SKM-1 (cell line): ENCODE measurements around the gene ATP8A1.

Experiments used
- DNase-seq: peaks from one replicate; lab custom pipeline; 2025; ENCODE audit not compliant: unreplicated experiment; lab: John Stamatoyannopoulos, UW

ATP8A1 gene

DNA sequence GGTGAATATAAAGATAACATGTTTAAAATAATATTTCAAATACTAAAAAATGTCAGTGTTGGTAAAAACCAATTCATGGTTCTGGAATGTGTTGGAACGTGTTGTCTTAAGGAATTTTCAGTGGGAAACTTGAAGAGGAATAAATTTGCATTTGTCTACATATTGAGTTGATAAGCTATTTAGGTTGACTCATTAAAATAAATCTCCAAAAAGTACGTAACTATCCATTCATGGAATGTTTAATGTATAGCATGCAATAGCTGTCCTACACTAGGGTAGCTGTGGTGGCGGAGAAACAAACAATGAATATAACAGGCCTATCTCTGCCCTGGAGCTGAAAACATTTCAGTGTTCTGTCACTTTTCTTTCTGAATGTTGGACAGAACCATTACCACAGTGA lies 239.4 kb downstream of the ATP8A1 start:
- no peak for DNase-seq

DNA sequence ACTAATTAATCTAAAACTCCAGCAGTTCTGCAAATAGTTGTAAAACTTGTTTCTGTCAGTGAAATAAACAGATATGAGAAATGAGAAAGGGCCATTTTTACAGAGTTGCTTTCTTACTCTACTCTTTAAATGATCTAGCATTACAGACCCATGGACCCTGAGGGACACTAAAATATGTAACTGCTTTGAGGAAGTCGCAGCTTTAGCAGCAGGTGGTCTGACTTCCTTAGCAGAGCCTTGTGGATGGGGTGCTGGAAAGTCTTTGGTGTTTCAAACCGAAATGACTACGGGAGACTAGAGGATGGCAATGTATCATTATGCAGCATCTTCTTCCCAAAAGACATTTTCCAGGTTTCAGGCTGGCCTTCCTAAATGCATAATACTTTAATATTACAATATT lies 240.9 kb downstream of the ATP8A1 start:
- no peak for DNase-seq

DNA sequence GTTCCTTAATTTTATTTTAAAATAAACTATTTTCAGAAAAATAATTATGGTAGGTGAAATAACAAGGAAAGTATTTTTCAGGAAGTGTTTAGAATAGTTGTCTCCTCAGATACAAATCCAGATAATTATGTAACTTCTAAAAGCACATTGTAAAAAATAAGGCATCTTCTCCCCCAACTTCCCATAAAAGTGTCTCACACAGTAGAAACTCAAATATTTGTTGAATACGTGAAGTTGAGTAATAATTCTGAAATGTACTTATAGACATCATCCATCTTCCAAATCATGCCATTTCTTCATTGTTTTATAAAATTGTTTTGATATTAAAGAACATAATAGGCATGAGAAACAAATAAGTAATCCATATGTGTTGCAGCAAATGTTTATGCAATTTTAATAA lies 241.6 kb downstream of the ATP8A1 start:
- no peak for DNase-seq

DNA sequence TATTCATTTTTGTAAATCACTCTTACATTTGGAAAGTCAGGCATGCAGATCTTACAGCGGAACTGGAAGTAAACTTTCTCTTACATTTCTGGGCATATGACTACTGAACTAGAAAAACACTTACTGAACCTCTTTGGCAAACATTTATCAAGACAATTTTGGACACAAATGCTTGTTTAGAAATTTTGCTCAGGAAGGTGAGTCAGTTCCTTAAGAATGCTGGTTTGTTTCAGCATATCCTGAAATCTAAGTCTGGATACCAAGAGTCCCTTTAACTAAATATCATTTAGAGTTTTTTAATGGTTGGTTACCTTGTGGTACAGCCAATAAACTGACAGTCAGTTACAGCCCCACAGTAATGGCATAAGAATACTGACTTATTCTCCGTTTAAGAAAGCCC lies 244.7 kb downstream of the ATP8A1 start:
- DNase-seq, result no peak

DNA sequence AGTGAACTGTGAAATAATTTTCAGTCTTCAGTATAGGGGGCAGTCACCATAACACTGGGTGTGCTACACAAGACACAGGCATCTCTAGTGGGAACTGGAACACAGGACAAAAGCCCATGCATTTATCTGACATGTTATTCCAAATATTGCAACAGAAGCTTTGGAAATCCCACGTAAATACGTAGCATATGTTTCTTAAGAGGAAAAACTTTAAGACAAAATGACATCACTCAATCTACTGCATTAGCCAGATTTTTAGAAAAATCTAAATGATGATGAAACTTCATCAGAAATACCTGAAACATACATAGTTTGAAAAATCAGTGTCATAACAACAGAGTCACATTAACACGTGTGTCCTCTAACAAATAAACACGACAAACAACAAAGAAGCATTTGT lies 245.1 kb downstream of the ATP8A1 start:
- DNase-seq, result no peak

DNA sequence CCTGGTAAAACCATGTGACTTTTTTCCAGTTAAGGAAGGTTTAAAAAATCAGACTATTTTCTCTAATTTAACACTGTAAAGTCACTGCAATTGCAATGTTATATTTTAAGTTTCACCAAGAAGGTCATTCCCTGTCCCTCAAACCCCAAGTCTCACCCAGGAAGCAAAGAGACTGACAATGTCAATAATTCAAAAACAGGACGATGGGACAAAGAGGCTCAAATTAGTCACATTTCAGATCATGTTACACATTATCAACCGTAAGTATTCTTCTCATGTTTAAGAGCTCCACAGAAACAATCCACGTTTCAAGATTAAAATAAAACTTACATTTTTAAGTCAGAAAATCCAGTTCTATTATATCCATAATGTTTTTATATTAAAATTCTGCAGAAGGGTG lies 246.5 kb downstream of the ATP8A1 start:
- no peak for DNase-seq

DNA sequence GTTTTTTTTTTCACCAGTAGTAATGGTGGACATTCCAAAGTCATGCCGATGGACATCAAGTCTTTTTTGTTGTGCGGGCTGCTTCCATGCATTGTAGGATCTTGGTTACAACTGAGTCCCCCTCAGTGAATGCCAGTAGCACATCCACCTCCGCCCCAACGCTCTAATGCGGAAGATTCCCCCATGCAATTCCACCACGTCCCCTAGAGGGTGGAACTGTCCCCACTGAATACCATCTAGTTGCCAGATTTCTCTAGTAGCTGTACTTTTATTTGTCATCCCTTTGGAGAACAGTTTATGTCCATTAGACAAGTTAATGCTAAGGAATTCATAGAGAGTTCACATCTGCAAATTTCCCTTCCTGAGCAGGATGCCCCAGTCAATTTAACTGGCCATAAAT lies 252.9 kb downstream of the ATP8A1 start:
- no peak for DNase-seq

DNA sequence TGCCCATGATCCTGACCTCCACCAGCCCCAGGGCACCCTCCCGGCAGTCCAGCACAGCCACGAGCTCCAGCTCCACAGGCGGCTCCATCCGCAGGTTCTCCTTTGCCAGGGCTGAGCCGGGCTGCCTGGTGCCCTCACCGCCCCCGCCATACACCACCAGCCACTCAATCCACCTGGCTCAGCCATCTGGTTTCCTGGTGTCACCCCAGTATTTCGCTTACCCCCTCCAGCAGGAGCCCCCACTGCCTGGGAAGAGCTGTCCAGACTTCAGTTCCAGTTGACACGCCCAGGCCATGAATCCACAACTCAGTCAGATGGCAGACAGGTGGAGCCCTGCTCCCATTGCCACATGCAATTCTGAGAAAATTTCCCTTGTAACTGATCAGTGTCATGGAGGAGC lies 255.7 kb downstream of the ATP8A1 start:
- DNase-seq, result no peak

DNA sequence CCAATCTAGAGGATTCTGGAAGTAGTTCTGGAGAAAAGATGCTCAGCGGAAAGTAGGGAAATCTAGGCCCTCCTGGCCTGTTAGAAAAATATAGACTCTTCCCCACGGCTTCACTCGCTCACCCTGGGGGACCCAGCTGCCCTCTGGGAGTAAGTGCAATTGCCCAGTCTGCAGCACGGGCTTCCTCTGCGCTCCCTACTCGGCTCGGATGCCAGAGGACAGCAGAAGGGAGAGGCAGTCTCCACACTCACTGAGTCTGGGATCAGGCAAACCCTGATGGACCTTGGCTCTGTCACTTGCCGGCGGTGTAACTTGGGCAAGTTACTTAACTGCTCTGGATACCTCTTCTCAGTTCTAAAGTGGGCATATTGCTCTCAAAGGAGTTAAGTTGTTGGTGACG lies 257.5 kb downstream of the ATP8A1 start:
- no peak for DNase-seq

DNA sequence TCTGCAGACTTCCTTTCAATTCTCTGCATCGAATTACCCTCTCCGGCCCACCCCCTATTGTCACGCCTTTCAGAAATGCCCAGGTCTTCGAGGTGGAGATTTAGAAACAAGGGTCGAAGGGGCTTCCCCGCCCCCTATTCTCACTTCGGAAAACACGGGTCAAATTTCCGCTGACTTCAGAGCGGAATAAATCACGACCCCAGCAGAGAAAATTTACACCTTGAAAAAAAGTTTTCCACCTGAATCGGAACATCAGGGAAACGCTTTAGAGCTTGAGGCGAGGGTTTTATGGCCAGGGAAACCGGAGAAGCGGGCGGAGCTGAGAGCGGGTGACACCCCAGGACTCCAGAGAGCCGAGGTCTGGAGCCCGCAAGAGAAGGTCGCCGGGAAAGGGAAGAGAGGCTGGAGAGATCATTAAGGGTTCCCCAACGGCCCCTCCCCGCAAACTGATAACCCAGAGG lies 258.0 kb downstream of the ATP8A1 start:
- no peak for DNase-seq

DNA sequence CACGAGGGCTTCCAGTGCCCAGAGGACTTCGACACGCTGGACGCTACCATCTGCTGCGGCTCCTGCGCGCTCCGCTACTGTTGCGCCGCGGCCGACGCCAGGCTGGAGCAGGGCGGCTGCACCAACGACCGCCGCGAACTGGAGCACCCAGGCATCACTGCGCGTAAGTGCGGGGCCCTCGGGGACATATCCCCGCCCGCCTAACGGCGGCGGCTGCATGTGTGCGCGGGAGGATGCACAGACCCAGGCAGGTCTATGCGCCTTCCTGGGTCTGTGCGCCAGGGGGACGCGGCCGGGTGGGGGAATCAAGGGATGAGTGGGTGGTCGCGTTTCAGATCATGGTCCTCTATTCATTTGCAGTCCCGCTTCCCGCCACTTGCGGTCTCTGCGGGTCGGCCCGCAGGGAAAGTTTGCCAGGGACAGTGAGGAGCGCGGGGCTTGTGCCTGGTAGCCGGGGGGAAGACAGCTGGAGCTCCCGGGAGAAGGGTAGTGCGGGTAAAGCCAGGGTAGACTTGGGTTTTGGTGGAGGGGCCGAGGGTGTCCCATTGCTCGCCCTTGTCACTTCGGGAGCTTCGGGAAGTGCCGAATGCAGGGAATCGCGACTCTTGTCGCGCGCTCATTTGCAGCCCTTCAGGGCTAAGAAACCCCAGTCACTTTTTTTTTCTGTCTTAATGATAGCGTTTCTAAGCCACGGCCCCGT lies 258.6 kb downstream of the ATP8A1 start:
- no peak for DNase-seq

DNA sequence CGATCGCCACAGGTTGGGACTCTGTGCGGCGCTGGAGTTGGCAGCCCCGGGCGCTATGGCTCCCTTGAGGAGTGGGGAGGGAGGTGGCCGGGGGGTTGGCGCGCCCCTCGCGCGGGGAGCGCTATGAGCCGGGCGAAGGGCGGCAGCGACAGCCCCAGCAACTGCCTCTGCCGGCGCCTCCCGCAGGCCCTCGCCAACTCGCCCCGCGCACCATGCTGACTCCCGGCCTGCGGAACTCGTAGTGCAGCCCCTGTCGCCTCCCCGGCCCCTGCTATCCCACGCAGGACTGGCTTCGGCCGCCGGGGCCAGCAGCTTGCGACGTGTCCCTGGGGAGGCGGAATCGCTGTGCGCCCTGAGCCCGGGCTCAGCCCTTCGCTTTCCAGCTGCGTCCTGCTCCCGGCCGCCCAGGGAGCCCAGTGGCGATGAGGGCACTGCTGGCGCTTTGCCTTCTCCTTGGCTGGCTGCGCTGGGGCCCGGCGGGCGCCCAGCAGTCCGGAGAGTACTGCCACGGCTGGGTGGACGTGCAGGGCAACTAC lies 259.2 kb downstream of the ATP8A1 start:
- DNase-seq, result no peak

DNA sequence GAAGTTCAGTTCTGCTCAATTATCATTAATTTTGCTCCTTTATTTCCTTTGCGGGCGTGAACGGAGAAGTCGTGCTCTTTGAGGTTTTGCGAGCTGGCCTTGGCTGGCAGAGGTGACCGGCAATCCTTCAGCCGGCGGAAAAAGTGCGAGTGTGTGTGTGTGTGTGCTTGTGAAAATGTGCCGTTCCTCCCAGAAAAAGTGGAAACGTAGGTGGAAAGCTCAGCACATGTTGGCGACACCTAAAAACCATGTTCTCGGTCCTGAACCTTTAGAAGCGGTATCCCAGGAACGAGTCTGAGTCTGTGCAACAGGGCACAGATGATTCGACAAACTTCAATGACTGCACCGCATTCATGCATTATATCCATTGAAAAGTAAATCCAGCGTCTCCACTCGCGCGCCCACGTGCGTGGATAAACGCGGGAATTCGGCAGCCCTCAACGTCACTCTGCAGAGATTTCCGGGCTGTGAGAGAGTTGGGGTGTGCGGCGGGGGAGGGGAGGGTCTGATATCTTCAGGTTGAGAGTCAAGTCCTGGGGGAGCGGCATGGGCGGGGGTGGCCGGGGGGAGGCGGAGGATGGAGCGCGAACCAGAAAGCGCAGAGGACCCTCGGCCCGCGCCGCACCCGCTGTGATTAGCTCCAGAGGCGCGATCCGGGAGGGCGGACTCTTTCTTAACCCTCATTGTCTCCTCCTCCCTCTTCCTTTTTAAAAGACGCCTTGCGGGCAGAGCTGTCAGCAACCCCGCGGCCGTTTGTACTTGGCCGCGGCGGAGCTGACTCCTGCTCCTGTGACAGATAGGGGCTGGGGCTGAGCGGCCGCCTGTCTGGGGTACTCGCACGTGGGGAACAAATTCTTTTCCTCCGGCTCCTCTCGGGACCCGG lies 259.9 kb downstream of the ATP8A1 start, which contains the start of gene SHISA3:
SHISA3 (plus strand) TSS at position 737 of the 883 bp plus-strand sequence. CDS start 569 bp downstream, outside the sequence.
- DNase-seq, result peak; percentile 33

DNA sequence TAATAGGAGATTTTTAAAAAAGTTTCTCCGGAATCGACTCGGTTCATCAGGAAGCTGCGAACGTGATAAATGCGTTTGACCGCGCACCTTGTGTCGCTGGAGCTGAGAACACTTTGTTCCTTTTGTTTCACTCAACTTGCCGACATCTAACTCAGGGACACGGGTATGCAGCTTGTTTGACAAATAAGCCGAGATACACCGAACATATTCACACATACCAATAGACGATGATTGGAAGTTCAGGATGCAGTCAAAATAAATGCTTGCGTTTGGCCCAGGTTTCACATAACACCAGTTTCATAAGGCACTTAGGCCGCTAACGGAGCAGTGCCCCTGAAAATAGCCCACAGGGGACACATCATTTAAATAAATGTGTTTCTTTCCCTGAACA lies 260.5 kb downstream of the ATP8A1 start:
- DNase-seq, result no peak

DNA sequence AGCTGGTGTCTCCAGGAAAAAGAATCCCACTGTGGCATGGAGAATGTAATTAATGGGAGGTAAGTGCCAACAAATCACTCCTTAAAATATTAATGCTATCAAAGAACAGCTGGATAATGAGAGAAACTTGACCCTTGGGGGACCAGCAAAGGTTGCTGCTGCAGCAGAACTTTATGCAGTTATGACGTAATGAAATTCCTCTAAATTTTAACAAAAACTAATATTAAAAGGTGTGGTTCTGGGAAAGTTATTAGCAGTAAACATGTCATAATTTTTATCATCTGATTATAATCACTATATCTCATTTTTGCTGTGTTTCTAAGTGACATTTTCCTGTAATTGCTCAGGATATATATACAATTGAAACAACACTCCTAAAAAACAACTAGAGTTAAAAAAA lies 261.3 kb downstream of the ATP8A1 start:
- DNase-seq, result no peak

DNA sequence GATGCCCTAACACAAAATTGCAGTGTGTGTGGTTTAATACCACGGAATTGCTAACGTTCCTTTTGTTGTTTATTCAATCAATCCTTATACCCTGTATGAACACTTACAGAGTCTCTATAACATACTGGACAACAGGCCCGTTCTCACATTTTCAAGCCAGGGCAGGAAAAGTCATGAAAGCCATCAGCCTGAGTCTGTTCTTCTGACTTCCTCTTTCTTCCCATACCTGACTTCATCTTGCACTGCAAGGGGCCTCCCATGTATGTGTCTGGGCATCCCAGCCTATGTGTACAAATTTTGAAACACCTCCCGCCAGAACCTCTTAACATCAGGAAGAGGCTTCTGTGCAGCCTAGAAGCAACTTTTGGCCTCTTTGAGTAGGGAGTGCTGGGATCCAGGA lies 264.5 kb downstream of the ATP8A1 start:
- no peak for DNase-seq

DNA sequence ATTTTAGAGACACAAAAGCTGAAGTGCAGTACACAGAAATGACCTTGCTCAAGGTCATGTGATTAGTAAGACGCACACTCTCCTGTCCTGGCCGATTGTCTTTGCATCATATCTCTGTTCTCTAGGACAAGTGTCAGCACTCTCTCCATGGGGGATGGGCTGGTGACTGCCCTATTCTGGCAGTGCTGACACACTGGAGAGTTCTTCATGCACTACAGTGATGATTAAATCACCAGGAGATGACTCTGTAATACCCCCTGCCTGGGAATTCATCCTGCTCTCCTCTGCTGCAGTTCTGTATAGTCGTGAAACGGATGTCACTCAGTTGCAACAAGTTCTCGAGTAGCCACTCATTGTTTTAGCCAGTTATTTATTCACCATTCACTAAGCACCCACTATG lies 264.9 kb downstream of the ATP8A1 start:
- DNase-seq, result no peak

DNA sequence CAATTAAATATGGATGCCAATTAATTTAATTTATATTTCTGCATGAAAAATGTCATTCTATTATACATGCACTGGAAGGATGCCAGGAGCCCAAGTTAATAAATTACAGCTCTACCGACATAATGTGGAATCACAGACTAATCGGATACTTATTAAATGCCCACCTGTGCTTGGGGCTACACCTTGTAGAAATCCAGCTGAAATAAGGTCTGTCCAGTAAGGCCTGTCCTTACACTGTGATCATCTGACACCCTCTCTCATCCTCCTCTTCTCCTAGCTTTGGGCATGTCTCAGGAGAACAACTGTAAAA lies 265.6 kb downstream of the ATP8A1 start:
- no peak for DNase-seq

DNA sequence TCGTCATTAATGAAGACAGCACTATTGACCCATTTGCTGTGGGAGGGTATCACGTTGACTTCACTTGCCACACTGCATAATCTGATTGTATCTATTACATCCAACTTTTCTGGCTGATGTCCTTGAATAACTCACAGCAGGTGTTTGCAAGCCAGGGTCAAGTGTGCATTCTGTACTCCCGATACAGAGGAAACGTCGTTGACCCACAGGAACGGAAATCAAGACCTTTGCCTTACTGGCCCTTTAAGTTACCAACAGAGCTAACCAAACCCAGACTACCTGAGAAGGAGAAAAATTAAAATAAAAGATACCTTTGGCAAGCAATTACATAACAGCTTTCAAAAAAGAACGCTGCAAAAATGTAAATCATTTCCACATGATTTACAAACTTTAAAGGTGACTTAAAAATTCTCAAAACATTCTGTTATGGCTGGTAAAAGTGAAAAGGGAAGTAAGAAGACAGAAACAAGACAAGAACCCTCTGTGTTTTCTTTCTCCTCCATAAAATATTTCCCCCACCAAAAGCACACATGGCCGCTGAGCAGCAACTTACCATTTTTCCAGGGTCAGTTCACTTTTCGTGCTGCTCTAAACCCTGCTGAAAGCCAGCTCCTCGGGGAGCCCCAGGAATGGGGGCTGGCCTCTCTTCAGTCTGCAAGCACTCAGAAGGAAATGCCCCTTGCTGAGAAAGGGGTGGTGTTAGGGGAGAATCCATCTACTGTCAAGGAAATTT lies 266.1 kb downstream of the ATP8A1 start:
- DNase-seq, result no peak

DNA sequence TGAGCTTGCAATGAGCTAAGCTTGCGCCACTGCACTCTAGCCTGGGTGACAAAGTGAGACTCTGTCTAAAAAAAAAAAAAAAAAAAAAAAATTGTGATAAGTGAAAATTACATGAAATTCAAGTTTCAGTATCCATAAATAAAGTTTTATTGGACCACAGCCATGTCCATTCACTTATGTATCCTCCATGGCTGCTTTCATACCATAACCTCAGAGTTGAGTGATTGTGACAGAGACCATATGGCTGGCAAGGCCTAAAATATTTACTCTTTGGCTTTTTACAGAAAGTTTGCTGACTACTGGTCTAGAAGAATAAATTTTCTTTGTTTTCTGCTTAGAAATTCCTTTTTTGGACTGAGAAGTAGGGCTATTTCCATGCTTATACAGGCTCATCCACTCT lies 271.4 kb downstream of the ATP8A1 start:
- no peak for DNase-seq

DNA sequence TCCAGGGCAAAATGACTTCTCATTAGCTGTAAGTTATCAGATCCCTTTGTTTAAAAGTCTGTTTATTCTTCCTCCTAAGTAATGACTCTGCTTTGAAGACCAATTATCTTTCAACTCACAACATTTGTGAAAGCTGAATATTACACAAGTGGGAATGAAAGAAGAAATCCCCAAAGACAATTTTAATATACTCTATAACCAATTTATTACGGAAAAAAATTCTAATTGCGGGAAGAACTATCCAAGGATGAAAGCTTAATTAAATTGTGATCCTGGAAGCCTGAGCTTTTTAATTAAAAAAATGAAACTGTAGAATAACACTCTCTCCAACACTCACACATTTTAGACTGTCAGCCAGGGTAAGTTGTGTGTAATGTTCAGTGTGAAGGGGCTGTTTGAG lies 275.2 kb downstream of the ATP8A1 start:
- DNase-seq, result no peak

DNA sequence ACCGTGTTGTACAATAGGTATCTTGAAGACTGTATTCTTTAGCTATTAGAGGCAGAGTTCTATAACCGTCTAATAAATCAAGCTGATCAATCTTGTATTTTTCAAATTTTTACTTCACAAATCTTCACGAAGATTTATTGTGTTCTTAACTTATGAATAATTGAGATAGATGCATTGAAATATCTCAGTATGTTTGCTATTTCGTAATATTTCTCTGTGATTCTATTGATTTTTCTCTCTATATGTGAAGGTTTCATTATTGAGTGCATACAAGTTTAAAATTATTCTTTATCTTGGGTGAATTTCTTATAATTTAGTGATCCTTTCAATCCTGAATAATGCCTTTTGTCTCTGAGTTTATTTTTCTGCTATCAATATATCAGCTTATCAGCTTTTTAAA lies 279.4 kb downstream of the ATP8A1 start:
- DNase-seq, result no peak
